ENCODE measurements around the gene EXOG.

- TF ChIP-seq POLR2AphosphoS5 (IDR thresholded peaks at IDR 0.05; ENCODE audit: low read depth, low read length) (no peak), REST (IDR thresholded peaks at IDR 0.05; ENCODE audit: insufficient read depth in 1 of 2, low read depth in 2 of 2, low read length in 2 of 2) (no peak), SIN3A (IDR thresholded peaks at IDR 0.05; ENCODE audit: borderline replicate concordance, insufficient read depth, low read length) (no peak), TAF1 (IDR thresholded peaks at IDR 0.05; ENCODE audit: borderline replicate concordance, insufficient read depth, low read length) (no peak), FOXP2 (optimal IDR thresholded peaks at IDR 0.05; ENCODE audit: borderline replicate concordance, extremely low read depth, extremely low read length, insufficient read depth) (no peak)
Observed at GRCh38 chr3:38560996-38561717, 65.0 kb downstream of the EXOG start.

Data from PFSK-1 (cell line).